Peyer's patch (tissue), 4 donors: ENCODE measurements around the gene MYNN. TPM values are rescaled to one million over a fixed set of nuclear protein-coding genes. Genes with fewer than 3 reads are reported as not detected.

ENCODE experiments used
- DNase-seq, 3 donors: peaks; one replicate each; pipeline ENCODE4 v3.0.0-alpha.2; 2017 to 2019
- H3K27ac ChIP-seq, 4 donors: fragments of 200-600 bp; sonication (generic); one replicate each; pipeline ENCODE4 v1.5.1; 2016 to 2019
- H3K27me3 ChIP-seq, 2 donors: fragments of 200-600 bp; sonication (generic); one replicate each; pipeline ENCODE4 v1.5.1; 2019
- H3K36me3 ChIP-seq, 3 donors: fragments of 200-600 bp; sonication (generic); one replicate each; pipeline ENCODE4 v1.5.1; 2016 to 2019
- H3K4me1 ChIP-seq, 4 donors: fragments of 200-600 bp; sonication (generic); one replicate each; pipeline ENCODE4 v1.5.1; 2016 to 2019
- H3K4me3 ChIP-seq, 4 donors: fragments of 200-600 bp; sonication (generic); 1 replicate in 3 of 4; 2 replicates in 1 of 4; pipeline ENCODE4 v1.5.1; 2016 to 2019; ENCODE audit warnings: mild to moderate bottlenecking in 1 of 4
- H3K9me3 ChIP-seq, 4 donors: fragments of 200-600 bp; sonication (generic); one replicate each; pipeline ENCODE4 v1.5.1; 2016 to 2019; ENCODE audit warnings: mild to moderate bottlenecking in 1 of 4
- CTCF ChIP-seq, 6 experiments: fragments of 450-650 bp in 4 of 6; fragments of 200-600 bp in 2 of 6; sonication (generic) in 1 of 6; IDR thresholded peaks; one replicate each; pipeline ENCODE4 v1.5.1; 2017 to 2019; ENCODE audit warnings: antibody characterized with exemption in 6 of 6, mild to moderate bottlenecking in 3 of 6, moderate library complexity in 1 of 6
- POLR2A ChIP-seq, 2 donors: fragments of 450-650 bp; IDR thresholded peaks; one replicate each; pipeline ENCODE4 v1.5.1; 2017; ENCODE audit warnings: antibody characterized with exemption in 2 of 2, mild to moderate bottlenecking in 2 of 2, moderate library complexity in 2 of 2
- total RNA-seq, 4 donors: library from RNA; depleted of rRNA; stranded (reverse); fragments of >200 nt; gene quantifications; one replicate each; pipeline ENCODE4 v1.1.0, GENCODE V29; 2016

Gene MYNN
- total RNA-seq, 4 donors from 2014 or later, result 11.2 to 19.4 (median 15.9) TPM

GRCh38 chr3:169759256-169759655, 13.9 kb upstream of the MYNN start:
- H3K4me1 ChIP-seq, result peaks cover 0 to 17% (median 0%) of the 10 kb centered on the region in 4 donors
- DNase-seq, result no peak
- TF ChIP-seq CTCF (IDR thresholded peaks at IDR 0.05) (no peak), POLR2A (IDR thresholded peaks at IDR 0.05) (no peak)
- no peaks in the 10 kb centered on the region for H3K9me3 ChIP-seq
- H3K4me3 ChIP-seq, result no peak overlapping the region
- no peaks in the 10 kb centered on the region for H3K36me3 ChIP-seq
- no peak overlapping the region for H3K27ac ChIP-seq
- no peaks in the 10 kb centered on the region for H3K27me3 ChIP-seq

GRCh38 chr3:169760479-169760878, 12.7 kb upstream of the MYNN start:
- TF ChIP-seq CTCF (IDR thresholded peaks at IDR 0.05) (no peak), POLR2A (IDR thresholded peaks at IDR 0.05) (no peak)
- DNase-seq, result peak in 1 of 3 donors; percentile 77
- Histone ChIP-seq H3K36me3 (no peaks in the 10 kb centered on the region), H3K27ac (no peak overlapping the region), H3K4me1 (peaks cover 0 to 17% (median 0%) of the 10 kb centered on the region in 4 donors), H3K9me3 (no peaks in the 10 kb centered on the region), H3K27me3 (no peaks in the 10 kb centered on the region), H3K4me3 (no peak overlapping the region)

DNA sequence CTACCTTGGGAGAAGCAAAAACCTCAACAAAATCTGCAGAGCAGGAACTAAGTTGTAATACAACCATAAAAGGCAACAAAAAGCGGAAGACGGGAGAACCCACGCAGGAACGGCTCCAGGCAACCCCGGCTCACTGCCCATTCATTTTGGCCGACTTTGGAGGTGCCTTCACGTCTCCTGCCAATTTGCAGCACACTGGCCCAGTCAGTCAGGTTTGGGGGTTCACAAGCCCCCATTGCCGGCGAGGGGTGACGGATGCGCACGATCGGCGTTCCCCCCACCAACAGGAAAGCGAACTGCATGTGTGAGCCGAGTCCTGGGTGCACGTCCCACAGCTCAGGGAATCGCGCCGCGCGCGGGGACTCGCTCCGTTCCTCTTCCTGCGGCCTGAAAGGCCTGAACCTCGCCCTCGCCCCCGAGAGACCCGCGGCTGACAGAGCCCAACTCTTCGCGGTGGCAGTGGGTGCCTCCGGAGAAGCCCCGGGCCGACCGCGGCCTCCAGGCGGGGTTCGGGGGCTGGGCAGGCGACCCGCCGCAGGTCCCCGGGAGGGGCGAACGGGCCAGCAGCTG, 8.8 kb upstream of the MYNN start:
- peak overlapping the region; percentile 97 to 99 (median 98) for H3K27ac ChIP-seq
- DNase-seq, result peak; percentile 56 to 79 (median 79)
- no peaks in the 10 kb centered on the region for H3K36me3 ChIP-seq
- peaks cover 0 to 7% (median 0%) of the 10 kb centered on the region in 4 donors for H3K4me1 ChIP-seq
- H3K27me3 ChIP-seq, result no peaks in the 10 kb centered on the region
- TF ChIP-seq POLR2A (IDR thresholded peaks at IDR 0.05) (no peak), CTCF (IDR thresholded peaks at IDR 0.05) (peak in 1 of 6 experiments; percentile 4)
- peak overlapping the region; percentile 82 to 91 (median 84) for H3K4me3 ChIP-seq
- no peaks in the 10 kb centered on the region for H3K9me3 ChIP-seq

GRCh38 chr3:169764882-169765612, 8.1 kb upstream of the MYNN start, which contains the start of gene TERC:
Gene TERC, minus strand, starts transcription at chr3:169765060.
- Histone ChIP-seq H3K27me3 (no peaks in the 10 kb centered on the region), H3K36me3 (no peaks in the 10 kb centered on the region), H3K27ac (peak within 1 kb of the TSS; percentile 97 to 99 (median 98)), H3K9me3 (no peaks in the 10 kb centered on the region), H3K4me3 (peak within 1 kb of the TSS; percentile 82 to 91 (median 84)), H3K4me1 (peaks cover 0 to 7% (median 2%) of the 10 kb centered on the region in 4 donors)
- TF ChIP-seq POLR2A (IDR thresholded peaks at IDR 0.05) (peak; percentile 98), CTCF (IDR thresholded peaks at IDR 0.05) (peak in 2 of 6 experiments; percentile 1 to 4)
- DNase-seq, result peak; percentile 92 to 97 (median 93)

DNA sequence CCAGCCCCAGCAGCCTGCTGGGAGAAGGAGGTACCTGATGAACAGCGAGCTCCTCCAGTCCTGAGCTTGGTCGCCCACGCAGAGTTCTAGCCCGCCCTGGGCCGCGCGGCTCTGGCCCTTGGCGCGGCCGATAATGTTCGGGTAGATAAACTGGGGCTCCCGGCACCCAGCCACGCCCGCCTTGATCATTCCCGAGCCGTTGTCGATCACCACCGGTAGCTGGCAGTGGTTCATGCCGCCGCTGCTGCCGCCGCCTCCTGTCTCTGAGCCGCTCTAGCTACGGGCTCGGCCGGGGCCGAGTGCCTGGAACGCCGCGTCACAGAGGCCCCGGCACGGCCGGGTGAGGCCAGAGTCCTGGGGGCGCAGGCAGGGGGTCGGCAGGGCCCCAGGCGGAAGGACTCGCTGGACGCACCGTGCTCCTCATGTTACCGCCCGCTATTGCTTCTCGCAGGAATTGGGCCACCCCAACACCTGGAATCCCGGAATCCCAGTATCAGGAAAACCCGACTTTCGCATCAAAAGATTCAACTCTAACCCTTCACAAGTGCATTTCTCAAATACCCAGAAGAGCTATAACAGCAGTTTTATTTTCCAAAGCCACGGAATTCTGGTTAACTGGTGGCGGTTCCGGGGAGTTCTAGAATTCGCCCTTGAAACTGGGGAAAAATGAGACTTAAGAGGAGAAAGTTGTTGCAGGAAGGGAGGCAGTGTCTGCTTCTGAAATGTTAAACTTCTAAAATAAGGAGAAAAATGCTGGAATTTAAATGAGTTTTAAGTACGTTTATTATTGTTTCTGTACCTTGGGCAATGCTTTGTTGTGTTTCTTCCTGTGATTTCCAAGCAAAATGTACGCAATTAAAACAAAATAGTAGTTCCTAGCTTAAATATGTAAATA, 3.7 kb upstream of the MYNN start, which contains the start of gene ACTRT3:
Gene ACTRT3 (minus strand): TSS at position 275 of the 895 bp plus-strand sequence. CDS start 41 bp downstream, at position 234.
- H3K4me3 ChIP-seq, result peak within 1 kb of the TSS; percentile 62 to 74 (median 68)

More for the DNA sequence above, 3.7 kb upstream of the MYNN start, which contains the start of gene ACTRT3:
- peak; percentile 51 to 88 (median 84) for DNase-seq
- H3K27ac ChIP-seq, result peak within 1 kb of the TSS; percentile 79 to 92 (median 86)
- peak; percentile 53 to 65 for TF ChIP-seq POLR2A (IDR thresholded peaks at IDR 0.05)
- TF ChIP-seq CTCF (IDR thresholded peaks at IDR 0.05), result peak in 2 of 6 experiments; percentile 12 to 19
- H3K9me3 ChIP-seq, result no peaks in the 10 kb centered on the region
- peaks cover 0 to under 1% (median 0%) of the 10 kb centered on the region in 3 donors for H3K36me3 ChIP-seq
- H3K4me1 ChIP-seq, result peaks cover 0 to 8% (median 4%) of the 10 kb centered on the region in 4 donors
- no peaks in the 10 kb centered on the region for H3K27me3 ChIP-seq
